GM12892 (cell line): ENCODE data around the gene CLDN6.

ENCODE experiments used
- DNase-seq: peaks from one replicate; pipeline ENCODE4 v3.0.0; 2011; ENCODE audit not compliant: insufficient read length
- FAIRE-seq: peaks from 2 replicates; lab custom pipeline; 2011; peaks lifted over from hg19 to GRCh38; lab: Jason Lieb, UNC
- POLR2A ChIP-seq: IDR thresholded peaks from 2 replicates; pipeline ENCODE4 v1.6.1; 2011; ENCODE audit warnings: low read depth, low read length, control low read depth
- POLR2AphosphoS5 ChIP-seq: IDR thresholded peaks from 2 replicates; pipeline ENCODE4 v1.6.1; 2011; ENCODE audit warnings: low read depth, low read length, control low read depth
- TAF1 ChIP-seq: IDR thresholded peaks from 2 replicates; pipeline ENCODE4 v1.6.1; 2011; ENCODE audit warnings: low read depth, mild to moderate bottlenecking, control low read depth, low read length, borderline replicate concordance

The CLDN6 gene

DNA sequence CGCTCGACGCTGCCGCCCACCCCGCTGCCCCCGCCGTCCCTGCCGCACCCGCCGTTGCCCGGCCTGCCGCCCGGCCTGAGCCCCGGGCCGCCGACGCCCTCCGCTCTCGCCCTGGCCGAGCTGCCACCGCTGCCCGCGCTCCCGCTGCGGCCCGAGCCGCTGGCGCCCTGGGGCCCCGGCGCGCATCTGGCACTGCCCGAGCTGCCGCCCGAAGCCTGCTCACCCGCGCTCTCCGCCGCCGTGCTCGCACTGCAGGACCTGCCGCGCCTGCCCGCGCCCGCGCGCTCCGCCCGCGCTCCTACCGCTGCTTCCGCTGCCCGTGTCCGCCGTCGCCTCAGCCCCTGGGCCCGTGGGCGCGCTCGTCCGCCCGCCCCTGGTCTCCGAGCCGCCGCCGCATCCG lies 13.7 kb downstream of the CLDN6 start:
- no peak for DNase-seq
- no peak for FAIRE-seq

DNA sequence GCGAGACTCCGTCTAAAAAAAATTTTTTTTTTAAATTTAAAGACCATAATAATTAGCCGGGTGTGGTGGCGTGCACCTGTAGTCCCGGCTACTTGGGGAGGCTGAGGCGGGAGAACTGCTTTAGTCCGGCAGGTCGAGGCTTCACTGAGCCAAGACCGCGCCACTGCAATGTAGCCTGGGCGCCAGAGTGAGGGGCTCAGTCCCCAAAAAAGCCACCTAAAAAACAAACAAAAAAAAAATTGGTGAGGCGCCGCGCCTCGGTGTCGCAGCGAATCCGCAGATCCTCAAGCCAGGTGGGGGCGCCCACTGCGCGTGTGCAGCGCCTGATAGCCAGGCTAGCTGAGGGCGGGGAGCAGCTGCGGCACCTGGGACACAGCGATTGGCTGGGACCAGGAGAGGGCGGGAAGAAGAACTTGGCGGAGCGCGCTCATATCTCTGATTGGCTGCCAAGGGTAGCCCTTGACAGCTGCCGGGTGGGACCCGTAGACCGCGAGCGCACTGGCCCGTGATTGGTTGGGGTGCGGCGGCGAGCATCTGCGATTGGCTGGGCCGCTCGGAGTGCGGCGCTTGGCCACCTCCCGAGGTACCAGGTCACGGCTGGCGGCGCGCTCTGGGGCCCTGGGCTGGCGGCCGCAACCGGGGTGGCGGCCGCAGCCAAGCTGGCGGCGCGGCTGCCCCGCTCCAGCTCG lies 14.3 kb downstream of the CLDN6 start:
- DNase-seq (peak; percentile 100), FAIRE-seq (peak; percentile 99)
- TF ChIP-seq TAF1: no peak
- no peak for TF ChIP-seq POLR2A
- no peak for TF ChIP-seq POLR2AphosphoS5

More for the DNA sequence above, 13.7 kb downstream of the CLDN6 start:
- TF ChIP-seq TAF1 (no peak), POLR2AphosphoS5 (no peak), POLR2A (no peak)

DNA sequence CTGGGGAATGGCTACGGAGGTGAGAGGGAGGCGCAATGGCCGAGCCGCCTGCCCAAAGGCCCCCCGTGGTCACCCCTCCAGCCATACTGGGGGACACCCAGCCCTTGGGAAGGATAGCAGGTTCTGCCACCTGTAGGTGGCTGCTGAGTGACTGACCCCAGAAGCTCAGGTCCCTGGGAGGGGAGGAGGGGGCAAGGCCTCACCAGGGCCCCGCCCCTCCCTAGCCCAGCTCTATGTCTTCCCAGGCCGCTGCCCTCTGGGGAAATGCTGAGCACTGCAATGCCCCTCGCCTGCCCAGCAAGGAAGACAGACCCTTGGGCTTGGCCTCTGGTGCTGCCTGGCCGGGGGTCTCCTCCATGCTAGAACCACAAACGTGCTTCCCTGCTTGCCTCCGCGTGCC lies 16.7 kb downstream of the CLDN6 start:
- FAIRE-seq: no peak
- no peak for TF ChIP-seq POLR2A
- TF ChIP-seq TAF1: no peak
- TF ChIP-seq POLR2AphosphoS5: no peak
- DNase-seq: no peak

DNA sequence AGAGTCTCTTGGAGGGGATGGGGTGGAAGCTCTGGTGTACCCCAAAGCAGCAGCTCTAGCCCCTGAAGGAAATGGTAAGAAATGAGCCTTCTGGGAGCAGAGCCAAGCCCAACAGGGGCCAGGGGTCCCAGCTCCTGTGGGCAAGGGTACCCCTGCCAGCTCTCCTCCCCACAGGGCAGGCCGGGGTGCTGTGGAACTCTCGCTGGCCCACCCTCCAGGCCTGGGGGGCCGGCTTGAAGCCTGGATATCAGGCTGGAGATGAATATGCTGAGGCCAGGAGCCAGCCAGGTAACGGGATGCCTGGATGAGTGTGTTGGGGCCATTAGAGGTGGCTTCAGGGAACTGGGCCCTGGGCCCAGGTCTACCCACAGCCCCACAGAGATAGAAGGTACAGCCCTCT lies 17.4 kb downstream of the CLDN6 start:
- no peak for DNase-seq
- no peak for FAIRE-seq
- no peak for TF ChIP-seq POLR2AphosphoS5
- no peak for TF ChIP-seq TAF1
- TF ChIP-seq POLR2A: no peak

DNA sequence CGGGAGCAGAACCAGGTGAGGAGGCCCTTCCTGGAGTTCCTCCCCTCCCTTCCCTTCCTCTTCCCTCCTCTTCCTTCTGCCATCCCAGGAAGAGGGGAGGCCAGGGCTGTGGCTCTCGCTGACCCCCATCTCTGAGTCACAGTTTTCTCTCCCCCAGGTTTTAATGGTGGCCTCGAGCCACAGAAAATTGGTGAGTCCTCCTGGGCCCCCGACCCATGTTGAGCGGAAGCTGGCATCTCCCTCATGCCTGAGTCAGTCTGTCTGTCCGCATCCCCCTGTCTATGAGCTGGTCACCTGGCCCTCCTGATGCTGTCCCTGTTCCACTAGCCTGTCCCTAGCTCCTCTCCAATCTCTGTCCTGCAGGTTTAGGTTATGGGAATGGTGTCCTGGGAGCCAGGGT lies 18.1 kb downstream of the CLDN6 start:
- FAIRE-seq: no peak
- TF ChIP-seq POLR2A (no peak), TAF1 (no peak), POLR2AphosphoS5 (no peak)

DNA sequence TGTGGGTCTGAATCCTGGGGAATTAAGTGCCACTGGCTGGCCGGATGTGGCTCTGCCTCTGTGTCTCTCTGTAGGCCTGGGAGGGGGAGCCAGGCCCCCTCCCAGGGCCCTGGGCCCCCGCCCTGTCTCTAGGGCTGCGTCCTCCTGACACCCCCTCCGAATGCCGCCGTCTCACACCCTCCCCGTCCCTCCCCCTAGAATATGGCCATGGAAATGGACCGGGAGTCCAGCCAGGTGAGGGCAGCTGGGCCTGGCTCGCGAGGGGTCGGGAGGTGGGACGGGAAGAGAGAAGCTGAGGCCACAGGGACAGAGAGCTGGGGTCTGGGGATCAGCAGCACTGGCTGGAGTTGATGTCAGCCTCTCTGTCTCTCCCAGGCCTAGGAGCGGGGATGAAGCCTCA lies 21.7 kb downstream of the CLDN6 start:
- no peak for DNase-seq
- TF ChIP-seq POLR2A: no peak
- no peak for TF ChIP-seq TAF1
- TF ChIP-seq POLR2AphosphoS5: no peak
- no peak for FAIRE-seq

More for the DNA sequence above, 18.1 kb downstream of the CLDN6 start:
- no peak for DNase-seq

DNA sequence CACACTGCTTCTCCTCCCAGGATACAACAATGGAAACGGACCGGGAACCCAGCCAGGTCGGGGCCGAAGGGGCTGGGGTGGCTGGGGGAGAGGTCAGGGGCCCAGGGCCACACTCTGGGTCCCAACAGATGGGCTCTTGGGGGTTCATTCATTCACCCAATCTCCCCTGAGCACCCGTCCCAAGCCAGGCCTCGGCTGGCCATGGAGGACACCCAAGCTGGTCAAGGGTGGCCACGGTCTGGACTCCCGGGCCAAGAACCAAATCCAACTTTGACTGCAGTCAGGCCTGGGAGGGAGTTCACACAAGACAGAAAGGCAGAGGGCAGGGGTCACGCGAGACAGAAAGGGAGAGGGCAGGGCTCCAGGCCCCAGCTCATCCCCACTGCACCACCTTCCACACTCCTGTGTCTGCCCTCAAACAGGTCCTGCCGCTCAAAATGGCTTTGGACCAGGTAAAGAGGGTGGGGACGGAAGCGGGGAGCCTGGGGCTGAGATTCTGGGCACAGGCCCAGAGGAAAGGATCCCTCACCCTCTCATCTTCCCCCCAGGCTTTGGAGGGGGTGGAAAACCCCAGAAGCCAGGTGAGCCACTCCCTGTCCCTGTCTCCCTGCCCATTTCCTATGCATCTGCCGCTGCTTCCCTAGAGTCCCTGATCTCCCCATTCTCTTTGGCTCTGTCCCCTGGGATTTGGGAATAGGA lies 25.5 kb downstream of the CLDN6 start:
- DNase-seq (no peak), FAIRE-seq (no peak)
- TF ChIP-seq POLR2A (no peak), POLR2AphosphoS5 (no peak), TAF1 (no peak)

DNA sequence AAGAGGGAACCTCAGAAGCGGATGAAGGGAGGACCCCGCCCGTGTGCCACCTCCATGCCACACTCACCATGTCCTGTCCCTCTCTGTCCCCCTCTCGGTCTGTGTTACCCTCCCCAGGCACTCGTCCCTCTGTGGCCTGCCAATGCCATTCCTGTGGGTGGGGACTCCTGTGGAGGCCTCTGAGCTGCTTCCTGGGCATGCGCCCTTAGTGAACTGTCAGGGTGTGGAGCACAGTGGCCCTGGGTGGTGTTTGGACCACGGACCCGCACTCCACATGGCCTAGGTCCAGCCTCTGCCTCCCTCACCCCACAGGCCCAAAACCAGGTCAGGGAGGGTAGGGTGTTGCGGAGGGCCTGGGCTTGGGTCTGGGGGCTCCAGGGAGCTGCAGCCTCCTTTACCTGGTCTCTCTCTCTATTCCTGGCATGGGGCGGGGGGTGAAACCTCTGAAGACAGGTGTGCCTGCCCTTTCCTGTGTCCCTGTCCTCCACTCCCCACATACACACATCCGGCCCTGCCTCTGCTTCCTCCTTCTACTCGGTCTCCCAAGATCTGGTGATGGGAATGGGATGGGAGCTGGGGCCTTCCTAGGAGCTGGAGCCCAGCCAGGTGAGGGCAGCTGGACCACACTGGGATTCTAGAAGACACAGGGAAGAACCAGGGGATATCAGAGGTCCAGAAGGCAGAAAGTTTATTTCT lies 26.3 kb downstream of the CLDN6 start:
- TF ChIP-seq POLR2A (no peak), POLR2AphosphoS5 (no peak), TAF1 (no peak)
- FAIRE-seq: no peak
- no peak for DNase-seq

DNA sequence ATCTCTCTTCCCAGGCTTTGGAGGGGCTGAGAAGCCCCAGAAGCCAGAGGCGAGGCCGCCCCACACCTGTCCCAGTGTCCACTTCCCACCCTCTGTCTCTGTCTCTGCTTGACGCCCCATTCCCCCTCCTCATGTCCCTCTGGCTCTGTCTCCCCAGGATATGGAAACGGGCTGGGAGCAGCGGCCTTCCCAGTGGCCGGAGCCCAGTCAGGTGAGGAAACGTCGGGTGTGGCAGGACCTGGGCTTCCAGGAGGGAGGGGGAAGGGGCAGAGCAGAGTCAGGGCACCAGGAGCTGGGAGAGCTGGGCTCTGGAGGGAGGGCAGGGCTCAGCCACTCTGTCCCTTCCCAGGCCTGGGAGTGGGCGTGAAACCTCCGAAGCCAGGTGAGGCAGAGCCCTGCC lies 27.1 kb downstream of the CLDN6 start:
- FAIRE-seq: no peak
- TF ChIP-seq POLR2A (no peak), POLR2AphosphoS5 (no peak), TAF1 (no peak)

DNA sequence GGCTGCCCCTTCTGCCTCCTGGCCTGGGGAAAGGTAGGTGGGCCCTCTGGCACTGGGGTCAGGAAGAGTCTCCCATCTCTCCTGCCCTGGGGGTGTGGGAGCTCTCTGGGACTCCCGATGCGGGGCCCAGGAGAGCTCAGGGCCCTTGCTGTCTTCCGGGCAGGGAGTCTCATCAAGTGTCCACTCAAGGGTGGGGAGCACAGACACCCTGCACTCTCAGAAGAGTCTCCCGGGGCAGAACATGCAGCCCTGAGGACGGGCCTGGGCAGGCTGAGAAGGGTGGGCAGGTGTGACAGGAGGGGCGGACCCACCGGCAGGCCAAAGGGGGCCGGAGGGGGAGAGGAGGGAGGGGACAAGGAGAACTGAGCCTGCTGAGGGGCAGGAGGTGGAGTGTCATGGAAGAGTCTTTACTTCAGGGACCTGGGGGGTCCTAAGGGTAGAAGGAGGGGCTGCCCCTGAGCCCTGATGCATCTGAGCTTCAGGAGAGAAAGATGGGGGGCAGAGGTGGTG lies 29.3 kb downstream of the CLDN6 start:
- FAIRE-seq: no peak
- TF ChIP-seq TAF1: no peak
- no peak for TF ChIP-seq POLR2A
- TF ChIP-seq POLR2AphosphoS5: no peak
- no peak for DNase-seq

More for the DNA sequence above, 27.1 kb downstream of the CLDN6 start:
- no peak for DNase-seq

DNA sequence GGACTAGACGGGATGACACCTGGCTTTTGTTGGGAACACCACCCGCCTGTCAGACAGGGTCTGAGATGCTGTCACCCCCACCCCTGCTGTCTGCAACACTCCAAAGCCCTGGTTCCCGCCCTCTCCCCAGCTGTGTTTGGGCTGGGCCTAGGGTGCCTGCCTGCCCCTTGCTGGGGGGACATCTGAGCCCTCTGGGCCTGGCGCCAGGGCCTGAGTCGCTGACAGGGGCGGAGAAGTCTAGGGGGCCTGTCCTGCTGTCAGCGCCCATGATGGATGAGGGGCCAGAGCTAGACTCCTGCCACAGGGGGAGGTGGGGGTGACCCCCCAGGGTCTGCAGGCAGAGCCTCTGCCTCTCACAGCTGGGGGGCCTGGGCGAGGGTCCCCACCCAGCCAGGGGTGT lies 30.1 kb downstream of the CLDN6 start:
- TF ChIP-seq TAF1: no peak
- TF ChIP-seq POLR2AphosphoS5: no peak
- no peak for TF ChIP-seq POLR2A
- DNase-seq: no peak
- FAIRE-seq: no peak

DNA sequence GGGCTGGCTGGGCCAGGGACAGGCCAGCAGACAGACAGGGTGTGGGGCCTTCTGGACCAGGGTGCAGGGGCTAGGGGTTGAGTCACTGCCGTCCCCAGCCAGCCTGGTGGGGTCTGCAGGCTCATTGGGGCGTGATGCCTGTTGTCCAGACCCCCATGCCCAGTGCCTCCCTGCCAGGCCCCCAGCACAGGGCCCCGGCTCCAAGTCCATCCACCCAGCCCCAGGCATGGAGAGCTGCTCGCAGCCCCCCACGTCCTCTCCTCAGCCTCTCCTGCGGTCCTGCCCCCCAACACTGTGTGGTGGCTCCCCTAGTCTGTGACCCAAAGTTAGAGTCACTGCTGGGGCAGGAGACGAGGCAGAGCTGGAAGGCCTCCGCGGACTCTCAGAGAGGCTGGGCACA lies 30.7 kb downstream of the CLDN6 start:
- no peak for TF ChIP-seq POLR2A
- no peak for TF ChIP-seq TAF1
- no peak for TF ChIP-seq POLR2AphosphoS5
- DNase-seq (no peak), FAIRE-seq (no peak)

DNA sequence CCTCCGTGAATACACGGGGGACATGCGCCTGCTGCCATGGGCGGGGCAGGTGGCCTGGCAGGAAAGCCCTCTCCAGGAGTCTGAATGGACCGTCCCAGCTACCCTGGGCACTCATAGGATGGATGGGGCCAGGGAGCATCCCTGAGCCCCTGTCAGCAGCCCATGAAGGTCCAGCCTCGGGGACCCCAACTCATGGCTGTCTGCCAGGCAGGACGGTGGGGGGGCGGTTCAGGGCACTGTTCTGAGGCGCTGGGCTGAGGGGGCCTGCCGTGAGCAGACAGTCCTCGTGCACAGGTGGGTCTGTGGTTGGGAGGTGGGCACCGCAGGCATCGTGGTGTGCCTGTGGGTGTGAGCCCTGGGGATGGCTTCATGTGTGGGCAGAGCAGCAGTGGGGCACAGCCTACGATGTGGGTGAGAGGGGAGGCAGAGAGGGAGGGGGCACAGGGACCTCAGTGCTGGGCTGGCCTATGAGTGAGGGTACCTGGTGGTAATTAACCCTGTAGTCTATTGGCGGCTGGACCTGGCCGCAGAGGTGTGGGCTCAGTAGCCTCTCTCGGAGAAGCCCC lies 31.3 kb downstream of the CLDN6 start:
- FAIRE-seq (no peak), DNase-seq (no peak)
- no peak for TF ChIP-seq POLR2AphosphoS5
- no peak for TF ChIP-seq POLR2A
- no peak for TF ChIP-seq TAF1
